HG02943 (cell line): ENCODE data around the gene TXNDC16.
"Not testable (repeated sequence)": the region's sequence is repeated elsewhere in the genome, so short reads cannot be mapped to it uniquely, and the experiment has no call there.

Source experiments
- ATAC-seq: cut with Tn5 transposase; IDR thresholded peaks from one replicate; pipeline ENCODE4 v1.9.1; 2021; ENCODE audit warnings: mild to moderate bottlenecking, low read depth, moderate library complexity; ENCODE audit not compliant: unreplicated experiment

Gene TXNDC16

DNA sequence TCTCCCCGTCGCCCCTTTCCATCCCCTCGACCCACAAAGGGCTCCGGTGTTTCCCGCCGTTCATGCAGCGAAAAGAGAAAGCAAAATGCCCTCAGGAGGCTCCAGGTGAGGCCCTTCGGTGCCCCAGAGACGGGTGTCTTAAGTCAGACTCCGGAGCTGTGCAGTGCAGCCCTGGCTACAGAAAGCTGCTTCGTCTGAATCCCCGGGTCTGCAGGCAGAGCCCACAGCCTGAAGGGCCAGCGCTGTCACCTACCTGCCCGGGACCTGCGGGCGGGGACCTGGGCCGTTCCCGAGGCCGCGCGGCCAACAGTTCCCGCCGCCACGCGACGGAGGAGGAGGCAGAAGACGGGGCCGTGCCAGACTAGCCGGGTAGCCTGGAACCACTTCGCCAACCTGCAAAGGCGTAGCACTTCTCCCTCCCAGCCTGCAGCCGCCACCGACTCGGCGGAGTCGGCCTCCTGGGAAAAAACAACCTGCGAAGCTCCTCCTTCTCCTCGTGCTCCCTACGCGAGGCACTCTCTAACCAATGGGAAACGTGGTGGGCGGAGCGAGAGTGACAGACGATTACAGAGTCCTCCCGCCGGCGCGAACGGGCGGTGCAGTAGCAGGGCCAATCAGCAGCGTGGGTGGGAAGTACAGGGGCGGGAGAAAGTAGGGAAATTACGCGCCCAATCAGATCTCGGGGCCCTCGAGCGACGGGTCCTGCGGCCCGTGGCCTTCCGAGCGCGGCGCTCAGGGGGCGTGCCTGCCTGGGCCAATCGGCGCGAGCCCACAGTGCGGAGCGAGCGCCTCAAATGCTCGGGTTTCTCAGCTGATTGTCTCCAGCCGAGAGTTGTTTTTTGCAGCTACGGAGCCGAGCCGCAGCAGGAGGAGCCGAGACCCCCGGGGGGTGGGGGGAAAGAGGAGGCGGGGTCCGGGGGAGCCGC is at the start of gene TXNDC16, which contains the start of gene GPR137C:
TSS of gene TXNDC16 (minus strand) at position 443 of the 926 bp plus-strand sequence. CDS start 8,948 bp downstream, outside the sequence.
TSS of gene GPR137C (plus strand) at position 774 of the 926 bp plus-strand sequence. CDS start 312 bp downstream, outside the sequence.
- ATAC-seq: peak; percentile 92

DNA sequence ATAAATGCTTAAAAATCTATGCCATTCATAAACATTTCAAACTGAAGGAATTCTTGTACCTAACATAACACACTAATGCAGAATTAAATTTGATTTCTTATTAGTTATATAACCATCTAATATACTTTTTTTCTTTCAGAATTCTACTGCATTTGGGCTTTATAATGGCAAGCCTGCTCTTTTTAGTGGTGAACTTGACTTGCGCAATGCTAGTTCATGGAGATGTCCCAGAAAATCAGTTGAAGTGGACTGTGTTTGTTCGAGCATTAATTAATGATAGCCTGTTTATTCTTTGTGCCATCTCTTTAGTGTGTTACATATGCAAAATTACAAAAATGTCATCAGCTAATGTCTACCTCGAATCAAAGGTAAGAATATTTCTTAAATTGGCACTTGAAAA is 47.7 kb upstream of the TXNDC16 start:
- no peak for ATAC-seq

- ATAC-seq: no peak
Measured at GRCh38 chr14:52598568-52598967, 46.3 kb upstream of the TXNDC16 start.

GRCh38 chr14:52596861-52597260 is 44.6 kb upstream of the TXNDC16 start:
- no peak for ATAC-seq

DNA sequence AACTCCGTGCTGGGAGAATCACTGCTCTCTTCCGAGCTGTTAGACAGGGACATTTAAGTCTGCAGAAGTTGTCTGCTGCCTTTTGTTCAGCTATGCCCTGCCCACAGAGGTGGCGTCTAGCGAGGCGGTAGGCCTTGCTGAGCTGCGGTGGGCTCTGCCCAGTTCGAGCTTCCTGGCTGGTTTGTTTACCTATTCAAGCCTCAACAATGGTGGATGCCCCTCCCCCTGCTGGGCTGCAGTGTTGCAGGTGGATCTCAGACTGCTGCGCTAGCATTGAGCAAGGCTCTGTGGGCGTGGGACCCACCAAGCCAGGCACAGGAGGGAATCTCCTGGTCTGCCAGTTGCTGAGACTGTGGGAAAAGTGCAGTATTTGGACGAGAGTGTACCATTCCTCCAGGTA is 44.0 kb upstream of the TXNDC16 start:
- no peak for ATAC-seq

- ATAC-seq: no peak
Measured at GRCh38 chr14:52590318-52590717, 38.0 kb upstream of the TXNDC16 start.

DNA sequence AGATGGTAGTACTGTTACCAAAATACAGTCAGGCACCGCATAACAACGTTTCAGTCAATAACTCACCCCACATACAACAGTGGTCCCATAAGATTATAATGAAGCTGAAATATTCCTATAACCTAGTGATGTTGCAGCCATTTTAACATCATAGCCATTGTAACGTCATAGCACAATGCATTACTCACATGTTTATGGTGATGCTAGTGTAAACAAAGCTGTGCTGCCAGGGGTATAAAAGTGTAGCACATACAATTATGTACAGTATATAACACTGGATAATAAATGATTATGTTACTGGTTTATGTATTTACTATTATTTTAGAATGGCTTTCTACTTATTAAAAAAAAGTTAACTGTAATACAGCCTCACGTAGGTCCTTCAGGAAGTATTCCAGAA is 37.3 kb upstream of the TXNDC16 start:
- ATAC-seq: no peak

DNA sequence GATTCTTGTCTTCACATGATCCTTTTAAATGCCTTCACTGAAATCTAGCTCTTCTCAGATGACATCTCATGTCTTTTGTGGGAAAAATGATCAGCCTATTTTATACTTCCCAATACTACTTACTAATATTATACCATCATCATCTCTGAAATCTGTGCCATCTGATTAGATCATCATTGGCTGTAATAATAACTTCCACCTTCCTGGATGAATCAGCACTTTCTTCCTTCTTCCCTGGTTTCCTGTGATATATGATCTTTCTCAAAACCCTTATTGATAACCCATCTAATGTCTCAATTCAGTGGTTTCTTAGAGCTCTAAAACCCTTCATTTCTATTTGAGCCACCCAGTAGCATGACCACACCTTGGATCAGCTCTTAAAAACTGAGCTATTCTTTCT is 31.2 kb upstream of the TXNDC16 start:
- no peak for ATAC-seq

- no peak for ATAC-seq
Measured at GRCh38 chr14:52575858-52576257, 23.6 kb upstream of the TXNDC16 start.

DNA sequence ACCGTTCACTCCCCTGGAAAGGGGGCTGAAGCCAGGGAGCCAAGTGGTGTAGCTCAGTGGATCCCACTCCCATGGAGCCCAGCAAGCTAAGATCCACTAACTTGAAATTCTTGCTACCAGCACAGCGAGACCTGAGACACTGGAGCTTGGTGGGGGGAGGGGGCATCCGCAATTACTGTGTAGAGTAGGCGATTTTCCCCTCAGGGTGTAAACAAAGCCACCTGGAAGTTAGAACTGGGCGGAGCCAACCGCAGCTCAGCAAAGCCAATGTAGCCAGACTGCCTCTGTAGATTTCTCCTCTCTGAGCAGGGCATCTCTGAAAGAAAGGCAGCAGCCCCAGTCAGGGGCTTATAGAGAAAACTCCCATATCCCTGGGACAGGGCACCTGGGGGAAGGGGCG is 16.1 kb upstream of the TXNDC16 start:
- ATAC-seq: not testable (repeated sequence)

GRCh38 chr14:52563120-52563519 is 10.8 kb upstream of the TXNDC16 start:
- no peak for ATAC-seq

GRCh38 chr14:52558688-52559087 is 6.4 kb upstream of the TXNDC16 start:
- no peak for ATAC-seq

GRCh38 chr14:52553671-52554575 is 1.6 kb upstream of the TXNDC16 start:
- ATAC-seq: no peak

GRCh38 chr14:52553002-52553670 is 831 bp upstream of the TXNDC16 start:
- ATAC-seq: peak; percentile 18

DNA sequence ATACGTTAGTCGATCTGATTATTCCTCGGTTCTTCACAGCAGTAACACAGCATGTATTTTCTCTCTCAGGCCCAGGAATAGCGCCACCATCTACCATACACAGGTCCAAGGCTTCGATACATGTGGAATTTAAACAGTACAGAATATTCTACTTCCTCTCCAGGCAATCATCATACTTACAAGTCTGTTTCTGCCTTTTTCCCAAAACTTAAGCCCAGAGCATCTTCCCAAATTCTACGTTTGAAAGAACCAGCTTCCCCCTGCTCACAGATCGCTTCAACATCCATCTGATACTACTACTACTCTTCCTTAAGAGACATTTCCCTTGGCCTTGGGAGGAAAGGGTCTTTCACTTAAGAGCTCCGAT is 626 bp downstream of the TXNDC16 start:
- no peak for ATAC-seq

- ATAC-seq: no peak
Measured at GRCh38 chr14:52551205-52551604, 1.1 kb downstream of the TXNDC16 start.

DNA sequence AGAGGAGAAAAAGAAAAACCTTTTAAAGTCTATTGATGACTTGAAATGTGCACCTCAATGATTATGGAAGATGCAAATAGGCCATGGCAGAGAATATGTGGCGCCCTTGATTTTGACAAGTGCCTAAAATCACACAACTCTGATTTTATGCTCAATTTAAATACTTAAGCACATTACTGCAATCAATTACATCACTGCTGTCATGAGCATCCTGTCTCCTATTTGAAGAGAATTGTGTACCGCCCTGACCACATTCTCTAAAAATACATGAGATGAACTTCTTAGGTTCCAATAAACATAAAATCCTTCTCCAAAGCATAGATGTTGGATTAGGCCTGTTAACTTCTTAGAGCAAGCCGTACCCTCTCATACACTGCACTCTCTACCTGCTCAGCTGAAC is 1.6 kb downstream of the TXNDC16 start:
- ATAC-seq: no peak

GRCh38 chr14:52547526-52547925 is 4.8 kb downstream of the TXNDC16 start:
- no peak for ATAC-seq

DNA sequence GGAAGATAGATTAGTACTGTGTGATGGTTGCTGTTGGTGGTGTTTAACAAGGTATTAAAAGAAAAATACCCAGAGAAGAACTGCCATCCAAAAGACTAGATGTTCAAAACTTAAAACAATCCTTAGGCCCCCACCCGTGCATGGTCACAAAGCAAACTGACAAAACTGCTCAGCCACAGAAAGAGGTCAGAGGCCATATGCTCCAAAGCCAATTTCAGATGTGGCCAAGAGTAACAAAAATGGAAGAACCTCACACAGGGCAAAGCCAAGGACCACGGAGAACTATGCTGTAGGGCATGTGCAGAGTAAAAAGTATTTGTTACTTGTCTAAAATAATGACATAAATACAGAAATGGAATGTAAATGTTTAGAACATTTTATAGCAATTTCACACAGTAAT is 5.3 kb downstream of the TXNDC16 start:
- ATAC-seq: no peak

DNA sequence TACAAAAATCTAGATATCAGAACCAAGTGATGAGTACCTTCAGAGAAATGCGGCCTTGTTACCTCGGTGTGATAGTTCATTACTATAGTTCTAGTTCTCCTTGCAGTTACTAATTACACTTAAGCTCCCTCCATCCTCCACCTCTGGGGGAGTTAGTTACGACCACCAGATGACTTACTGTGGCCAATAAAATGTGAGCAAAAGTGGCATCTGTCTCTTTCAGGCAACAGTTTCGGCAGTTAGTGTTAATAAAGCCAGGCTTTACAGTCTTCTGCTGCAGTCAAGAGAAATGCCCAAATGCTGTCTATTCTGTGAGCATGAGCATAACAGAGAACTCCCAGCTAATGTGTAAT is 6.0 kb downstream of the TXNDC16 start:
- no peak for ATAC-seq
